Osteocyte (in vitro differentiated cells): ENCODE measurements around the gene NCL. TPM values are rescaled to one million over a fixed set of nuclear protein-coding genes. Genes with fewer than 3 reads are reported as not detected.
A peak's percentile ranks its signal among the peaks of the same experiment; 100 is the strongest.

Experiments used
- DNase-seq: peaks from one replicate; pipeline ENCODE4 v3.0.0; 2021; ENCODE audit warnings: mixed read lengths; ENCODE audit not compliant: unreplicated experiment; ENCODE audit errors: extremely low spot score
- H3K27ac Mint-ChIP-seq: one replicate; pipeline ENCODE4 v1.8.0; 2021; ENCODE audit warnings: mild to moderate bottlenecking, mixed read lengths; ENCODE audit not compliant: unreplicated experiment
- H3K27me3 Mint-ChIP-seq: one replicate; pipeline ENCODE4 v1.8.0; 2021; ENCODE audit warnings: mixed read lengths; ENCODE audit not compliant: unreplicated experiment
- H3K36me3 Mint-ChIP-seq: one replicate; pipeline ENCODE4 v1.8.0; 2021; ENCODE audit warnings: mixed read lengths; ENCODE audit not compliant: unreplicated experiment
- H3K4me1 Mint-ChIP-seq: one replicate; pipeline ENCODE4 v1.8.0; 2021; ENCODE audit warnings: mixed read lengths; ENCODE audit not compliant: unreplicated experiment
- H3K4me3 Mint-ChIP-seq: one replicate; pipeline ENCODE4 v1.8.0; 2021; ENCODE audit warnings: mild to moderate bottlenecking, moderate library complexity, mixed read lengths; ENCODE audit not compliant: unreplicated experiment
- H3K9me3 Mint-ChIP-seq: one replicate; pipeline ENCODE4 v1.8.0; 2021; ENCODE audit warnings: mixed read lengths; ENCODE audit not compliant: unreplicated experiment
- CTCF ChIP-seq: fragments of 200-600 bp; sonication (generic); IDR thresholded peaks from 2 replicates; pipeline ENCODE4 v1.5.0; 2021; ENCODE audit warnings: antibody characterized with exemption, mild to moderate bottlenecking, moderate library complexity
- total RNA-seq: library from RNA; stranded (reverse); gene quantifications from 2 replicates; pipeline ENCODE4 v1.2.1, GENCODE V29; 2021

Gene NCL
- total RNA-seq, 1 donor from 2014 or later, result 421 TPM

- H3K27me3 Mint-ChIP-seq, result no peaks in the 10 kb centered on the region
- H3K27ac Mint-ChIP-seq, result no peak overlapping the region
- H3K4me1 Mint-ChIP-seq, result no peaks in the 10 kb centered on the region
- no peak for TF ChIP-seq CTCF
- H3K4me3 Mint-ChIP-seq, result no peak overlapping the region
- DNase-seq, result no peak
- H3K9me3 Mint-ChIP-seq, result no peaks in the 10 kb centered on the region
- no peaks in the 10 kb centered on the region for H3K36me3 Mint-ChIP-seq
Measured at GRCh38 chr2:231502596-231502995, 38.3 kb upstream of the NCL start.

GRCh38 chr2:231497651-231498050 is 33.4 kb upstream of the NCL start:
- no peak overlapping the region for H3K4me3 Mint-ChIP-seq
- no peaks in the 10 kb centered on the region for H3K4me1 Mint-ChIP-seq
- no peaks in the 10 kb centered on the region for H3K36me3 Mint-ChIP-seq
- peaks cover 9% of the 10 kb centered on the region for H3K27me3 Mint-ChIP-seq
- DNase-seq, result no peak
- H3K9me3 Mint-ChIP-seq, result no peaks in the 10 kb centered on the region
- no peak overlapping the region for H3K27ac Mint-ChIP-seq
- no peak for TF ChIP-seq CTCF

GRCh38 chr2:231494669-231495068 is 30.4 kb upstream of the NCL start:
- no peak for TF ChIP-seq CTCF
- no peaks in the 10 kb centered on the region for H3K9me3 Mint-ChIP-seq
- DNase-seq, result no peak
- H3K4me1 Mint-ChIP-seq, result no peaks in the 10 kb centered on the region
- peaks cover 9% of the 10 kb centered on the region for H3K27me3 Mint-ChIP-seq
- H3K36me3 Mint-ChIP-seq, result no peaks in the 10 kb centered on the region
- H3K4me3 Mint-ChIP-seq, result no peak overlapping the region
- no peak overlapping the region for H3K27ac Mint-ChIP-seq

- no peaks in the 10 kb centered on the region for H3K36me3 Mint-ChIP-seq
- H3K4me1 Mint-ChIP-seq, result no peaks in the 10 kb centered on the region
- no peak overlapping the region for H3K27ac Mint-ChIP-seq
- peaks cover 9% of the 10 kb centered on the region for H3K27me3 Mint-ChIP-seq
- H3K4me3 Mint-ChIP-seq, result no peak overlapping the region
- TF ChIP-seq CTCF, result no peak
- no peaks in the 10 kb centered on the region for H3K9me3 Mint-ChIP-seq
- no peak for DNase-seq
Measured at GRCh38 chr2:231490801-231491200, 26.5 kb upstream of the NCL start.

GRCh38 chr2:231489990-231490389 is 25.7 kb upstream of the NCL start:
- no peaks in the 10 kb centered on the region for H3K36me3 Mint-ChIP-seq
- DNase-seq, result no peak
- no peak overlapping the region for H3K4me3 Mint-ChIP-seq
- TF ChIP-seq CTCF, result peak; percentile 28
- H3K27ac Mint-ChIP-seq, result no peak overlapping the region
- H3K9me3 Mint-ChIP-seq, result no peaks in the 10 kb centered on the region
- H3K27me3 Mint-ChIP-seq, result peaks cover 6% of the 10 kb centered on the region
- H3K4me1 Mint-ChIP-seq, result no peaks in the 10 kb centered on the region
